Activated gamma-delta T cell treated with Interleukin-2 at 50 U/mL for 16 hours (primary cell): Measurements from ENCODE around the gene RSPH1.

ENCODE experiments used
- DNase-seq: peaks from one replicate; pipeline ENCODE4 v3.0.0-alpha.2; 2020

Gene RSPH1

GRCh38 chr21:42531771-42532170, 35.7 kb upstream of the RSPH1 start:
- DNase-seq, result no peak

- DNase-seq, result no peak
Observed at GRCh38 chr21:42530167-42530518, 34.1 kb upstream of the RSPH1 start.

- DNase-seq, result peak; percentile 42
Observed at GRCh38 chr21:42527489-42528158, 31.6 kb upstream of the RSPH1 start.

GRCh38 chr21:42527127-42527488, 31.1 kb upstream of the RSPH1 start:
- no peak for DNase-seq

- DNase-seq, result no peak
Observed at GRCh38 chr21:42526379-42526727, 30.3 kb upstream of the RSPH1 start.

- no peak for DNase-seq
Observed at GRCh38 chr21:42525676-42526378, 29.8 kb upstream of the RSPH1 start.

- DNase-seq, result no peak
Observed at GRCh38 chr21:42525029-42525581, 29.1 kb upstream of the RSPH1 start.

GRCh38 chr21:42524341-42525028, 28.5 kb upstream of the RSPH1 start:
- peak; percentile 55 for DNase-seq

GRCh38 chr21:42523941-42524340, 27.9 kb upstream of the RSPH1 start:
- no peak for DNase-seq

GRCh38 chr21:42523211-42523610, 27.2 kb upstream of the RSPH1 start:
- no peak for DNase-seq

GRCh38 chr21:42522771-42523170, 26.7 kb upstream of the RSPH1 start:
- DNase-seq, result no peak

- no peak for DNase-seq
Observed at GRCh38 chr21:42522271-42522670, 26.2 kb upstream of the RSPH1 start.

GRCh38 chr21:42521805-42522204, 25.8 kb upstream of the RSPH1 start:
- no peak for DNase-seq

- DNase-seq, result no peak
Observed at GRCh38 chr21:42521384-42521783, 25.4 kb upstream of the RSPH1 start.

GRCh38 chr21:42520628-42521253, 24.7 kb upstream of the RSPH1 start:
- no peak for DNase-seq

GRCh38 chr21:42518626-42519025, 22.6 kb upstream of the RSPH1 start:
- DNase-seq, result no peak

GRCh38 chr21:42518215-42518614, 22.2 kb upstream of the RSPH1 start:
- DNase-seq, result no peak

- no peak for DNase-seq
Observed at GRCh38 chr21:42515708-42516502, 19.9 kb upstream of the RSPH1 start.

- no peak for DNase-seq
Observed at GRCh38 chr21:42514883-42515228, 18.8 kb upstream of the RSPH1 start.

- peak; percentile 48 for DNase-seq
Observed at GRCh38 chr21:42513985-42514882, 18.2 kb upstream of the RSPH1 start.

GRCh38 chr21:42513151-42513984, 17.3 kb upstream of the RSPH1 start, which contains the start of gene SLC37A1:
Gene SLC37A1, plus strand, starts transcription at chr21:42513852. Its CDS starts 4,603 bp downstream, at chr21:42518455.
- DNase-seq, result no peak
